ENCODE measurements around the gene SP110. TPM values are rescaled to one million over a fixed set of nuclear protein-coding genes. Genes with fewer than 3 reads are reported as not detected.

SP110 gene
- total and polyA plus RNA-seq, 2 of the 4 experiments (the other 2 are of a cell fraction): 9.3 to 10.2 TPM

GRCh38 chr2:230179907-230180306 lies 39.9 kb downstream of the SP110 start:
- Histone ChIP-seq H3K14ac (replicated peaks; ENCODE audit: low read depth, low read length) (no peak overlapping the region), H3K56ac (ENCODE audit: extremely low read depth, insufficient read depth, low read length) (no peak overlapping the region), H3K27me3 (ENCODE audit: control insufficient read depth, insufficient read depth, low read length) (no peaks in the 10 kb centered on the region), H3K9ac (ENCODE audit: low read depth, low read length) (no peak overlapping the region), H3K23ac (ENCODE audit: low read depth, low read length) (no peak overlapping the region), H2AK5ac (ENCODE audit: low read depth, low read length) (no peak overlapping the region), H3K36me3 (ENCODE audit: control insufficient read depth, insufficient read depth, low read length) (peaks cover 7% of the 10 kb centered on the region), H2BK5ac (ENCODE audit: low read depth, low read length, poor library complexity, severe bottlenecking) (no peak overlapping the region), H3K9me3 (ENCODE audit: control insufficient read depth, insufficient read depth, low read length) (no peaks in the 10 kb centered on the region), H3K4ac (ENCODE audit: low read depth, low read length) (no peak overlapping the region), H3K9me1 (ENCODE audit: insufficient read depth, low read length) (peaks cover 3% of the 10 kb centered on the region; the same call in 1 of the 2 replicates), H3K79me1 (ENCODE audit: low read depth in 1 of 2, low read length in 2 of 2) (no peaks in the 10 kb centered on the region), H4K20me1 (ENCODE audit: insufficient read depth, low read length) (no peaks in the 10 kb centered on the region), H3K4me1 (ENCODE audit: control insufficient read depth, insufficient read depth, low read length) (no peaks in the 10 kb centered on the region), H2BK120ac (ENCODE audit: low read depth, low read length) (no peak overlapping the region), H2BK20ac (ENCODE audit: low read depth, low read length) (no peak overlapping the region), H4K91ac (ENCODE audit: insufficient read depth, low read depth, low read length) (no peak overlapping the region), H2AK9ac (replicated peaks; ENCODE audit: low read depth, low read length, poor library complexity) (no peak overlapping the region), H3K4me2 (ENCODE audit: low read depth, low read length) (no peak overlapping the region), H2BK15ac (ENCODE audit: low read depth, low read length) (no peak overlapping the region), H2AFZ (replicated peaks; ENCODE audit: low read length, poor library complexity) (no peak overlapping the region), H4K8ac (ENCODE audit: low read depth in 2 of 2, low read length in 2 of 2) (no peak overlapping the region), H3K4me3 (ENCODE audit: insufficient read depth, low read depth, low read length) (no peak overlapping the region), H4K5ac (ENCODE audit: low read depth, low read length) (no peak overlapping the region), H3K18ac (ENCODE audit: low read depth, low read length) (no peak overlapping the region), H3K27ac (ENCODE audit: insufficient read depth, low read length) (no peak overlapping the region)
- ChIA-PET CTCF (no interaction called here), POLR2A (ENCODE audit: unreplicated experiment) (no interaction called here)
- dilution Hi-C loops (cut with HindIII; ENCODE audit: low sequenced_read_pairs, unreplicated experiment) (no loop called here), in situ Hi-C loops (cut with MboI; ENCODE audit: low sequenced_read_pairs) (no loop called here), intact Hi-C loops (cut with micrococcal nuclease) (no loop called here)
- DNase-seq (no peak), ATAC-seq (ENCODE audit: low read depth) (no peak)
- BruUV-seq (replicated peaks): no TSS peak
- no peak for TF ChIP-seq MXI1 (IDR thresholded peaks at IDR 0.05; ENCODE audit: borderline replicate concordance, low read depth, low read length)
- TF ChIP-seq NFE2L2 (IDR thresholded peaks at IDR 0.05; ENCODE audit: low read depth, low read length): no peak
- WGBS, 2 experiments (ENCODE audit: extremely low coverage in 2 of 2, insufficient read length in 1 of 2): no CpG with 5 or more reads among the region's 7 CpGs
